Measurements from ENCODE around the gene FIGNL1.

Gene FIGNL1

DNA sequence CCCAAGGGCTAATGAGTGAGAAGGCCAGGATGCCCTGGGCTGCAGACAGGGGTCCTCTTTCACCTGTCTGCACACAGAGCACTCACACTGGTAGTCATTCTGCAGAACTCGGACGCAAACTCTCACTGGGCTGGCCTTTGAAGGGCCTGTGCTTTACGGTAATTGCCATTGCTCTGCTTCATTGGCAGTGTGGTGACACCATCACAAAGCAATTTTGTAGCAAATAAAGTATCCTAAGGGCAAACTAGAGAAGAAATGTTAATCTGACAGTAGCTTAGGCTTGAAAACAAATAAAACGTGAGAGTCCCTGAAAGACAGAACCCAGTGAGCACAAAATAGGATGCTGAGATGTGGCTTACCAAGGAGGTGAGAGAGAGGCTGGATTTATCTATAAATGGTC lies 30.6 kb upstream of the FIGNL1 start:
- TF ChIP-seq, protein P1, sequence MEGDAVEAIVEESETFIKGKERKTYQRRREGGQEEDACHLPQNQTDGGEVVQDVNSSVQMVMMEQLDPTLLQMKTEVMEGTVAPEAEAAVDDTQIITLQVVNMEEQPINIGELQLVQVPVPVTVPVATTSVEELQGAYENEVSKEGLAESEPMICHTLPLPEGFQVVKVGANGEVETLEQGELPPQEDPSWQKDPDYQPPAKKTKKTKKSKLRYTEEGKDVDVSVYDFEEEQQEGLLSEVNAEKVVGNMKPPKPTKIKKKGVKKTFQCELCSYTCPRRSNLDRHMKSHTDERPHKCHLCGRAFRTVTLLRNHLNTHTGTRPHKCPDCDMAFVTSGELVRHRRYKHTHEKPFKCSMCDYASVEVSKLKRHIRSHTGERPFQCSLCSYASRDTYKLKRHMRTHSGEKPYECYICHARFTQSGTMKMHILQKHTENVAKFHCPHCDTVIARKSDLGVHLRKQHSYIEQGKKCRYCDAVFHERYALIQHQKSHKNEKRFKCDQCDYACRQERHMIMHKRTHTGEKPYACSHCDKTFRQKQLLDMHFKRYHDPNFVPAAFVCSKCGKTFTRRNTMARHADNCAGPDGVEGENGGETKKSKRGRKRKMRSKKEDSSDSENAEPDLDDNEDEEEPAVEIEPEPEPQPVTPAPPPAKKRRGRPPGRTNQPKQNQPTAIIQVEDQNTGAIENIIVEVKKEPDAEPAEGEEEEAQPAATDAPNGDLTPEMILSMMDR (IDR thresholded peaks at IDR 0.05; ENCODE audit: extremely low read depth, insufficient read depth, missing control alignments) = no peak
- in situ Hi-C loops (cut with MboI; ENCODE audit: low pct_unique_long_range_greater_than_20kb, low sequenced_read_pairs, unreplicated experiment) = no loop called here
- no peak for DNase-seq (ENCODE audit: low spot score)

DNA sequence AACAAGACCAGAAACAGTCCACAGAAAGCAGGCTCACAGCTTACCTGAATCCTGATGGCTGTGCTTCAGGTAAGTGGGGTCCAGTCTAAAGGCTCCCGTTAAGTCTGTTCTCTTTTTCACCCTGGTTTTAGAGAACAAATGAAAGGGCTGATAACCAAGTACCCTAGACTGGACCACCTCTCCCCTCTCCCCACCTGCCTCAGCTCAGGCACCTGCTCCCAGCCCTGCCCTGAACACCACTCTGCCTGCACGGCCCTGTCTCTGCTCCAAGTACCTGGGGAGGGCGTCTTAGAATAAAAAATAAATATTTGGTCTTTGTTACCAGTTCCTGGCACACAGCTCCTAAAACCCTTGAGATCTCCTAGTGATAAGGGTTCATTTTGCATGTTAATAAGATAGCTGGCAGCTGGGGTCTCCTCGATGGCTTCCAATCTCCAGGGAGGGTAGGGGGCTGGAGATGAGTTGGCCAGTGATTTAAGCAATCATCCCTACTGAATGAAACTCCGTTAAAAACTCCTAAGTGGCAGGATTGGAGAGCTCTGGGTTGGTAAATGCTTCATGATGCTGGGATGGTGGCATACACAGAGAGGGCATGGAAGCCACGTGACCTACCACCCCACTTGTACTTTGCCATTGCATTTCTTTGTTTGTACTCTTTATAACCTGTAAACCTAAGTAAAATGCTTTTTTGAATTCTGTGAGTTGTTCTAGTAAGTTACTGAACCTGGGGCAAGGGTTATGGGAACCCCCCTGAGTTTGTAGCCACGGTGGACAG lies 29.8 kb upstream of the FIGNL1 start:
- TF ChIP-seq, protein P1 (IDR thresholded peaks at IDR 0.05; ENCODE audit: extremely low read depth, insufficient read depth, missing control alignments) = no peak
- in situ Hi-C loops (cut with MboI; ENCODE audit: low pct_unique_long_range_greater_than_20kb, low sequenced_read_pairs, unreplicated experiment) = no loop called here
- DNase-seq (ENCODE audit: low spot score) = no peak

DNA sequence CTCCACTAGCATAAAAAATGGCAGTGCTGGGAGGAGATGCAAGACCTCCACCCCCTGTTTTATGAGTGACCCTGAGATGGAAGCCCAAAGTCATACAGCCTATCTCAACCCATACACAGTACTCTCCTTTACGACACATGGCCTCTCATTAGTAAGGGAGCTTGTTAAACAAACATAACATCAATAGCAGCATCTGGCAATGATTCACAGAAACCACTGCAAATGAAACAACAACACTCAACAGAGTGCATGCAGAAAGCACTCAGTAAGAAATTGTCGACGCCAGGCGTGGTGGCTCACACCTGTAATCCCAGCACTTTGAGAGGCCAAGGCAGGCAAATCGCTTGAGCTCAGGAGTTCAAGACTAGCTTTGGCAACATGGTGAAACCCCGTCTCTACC lies 27.5 kb upstream of the FIGNL1 start:
- TF ChIP-seq, protein P1 (IDR thresholded peaks at IDR 0.05; ENCODE audit: extremely low read depth, insufficient read depth, missing control alignments) = no peak
- DNase-seq (ENCODE audit: low spot score) = no peak
- in situ Hi-C loops (cut with MboI; ENCODE audit: low pct_unique_long_range_greater_than_20kb, low sequenced_read_pairs, unreplicated experiment) = no loop called here

DNA sequence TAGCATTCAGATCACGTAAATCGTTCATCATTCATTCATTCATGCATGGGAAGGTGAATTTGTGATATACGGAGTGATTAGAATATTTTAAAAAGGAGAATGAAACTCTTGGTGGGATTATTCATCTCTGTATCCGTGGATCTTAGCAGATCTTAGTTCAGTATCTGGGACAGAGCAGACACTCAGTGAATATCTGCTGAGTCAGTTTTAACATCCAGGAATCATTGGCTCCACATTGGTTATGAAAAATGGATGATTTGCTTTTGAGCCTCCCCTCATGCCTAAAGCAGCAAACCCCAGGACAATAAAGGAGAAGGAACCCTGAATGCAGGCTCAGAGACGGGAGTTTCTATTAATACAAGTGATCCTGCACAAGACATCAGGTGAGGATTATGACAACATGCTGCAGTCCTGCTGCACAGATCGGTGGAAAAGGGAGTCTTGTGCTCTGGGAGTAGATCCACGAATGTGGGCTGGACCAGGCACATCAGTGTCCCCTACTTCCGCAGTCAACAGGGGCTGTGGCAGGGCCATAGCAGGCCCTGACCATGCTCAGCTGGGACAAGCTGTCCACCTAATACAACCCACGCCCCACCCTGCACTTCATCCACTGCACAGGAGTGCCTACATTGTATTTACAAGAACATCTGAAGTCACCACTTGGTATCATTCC lies 26.9 kb upstream of the FIGNL1 start:
- TF ChIP-seq, protein P1 (IDR thresholded peaks at IDR 0.05; ENCODE audit: extremely low read depth, insufficient read depth, missing control alignments) = no peak
- in situ Hi-C loops (cut with MboI; ENCODE audit: low pct_unique_long_range_greater_than_20kb, low sequenced_read_pairs, unreplicated experiment) = no loop called here
- no peak for DNase-seq (ENCODE audit: low spot score)

DNA sequence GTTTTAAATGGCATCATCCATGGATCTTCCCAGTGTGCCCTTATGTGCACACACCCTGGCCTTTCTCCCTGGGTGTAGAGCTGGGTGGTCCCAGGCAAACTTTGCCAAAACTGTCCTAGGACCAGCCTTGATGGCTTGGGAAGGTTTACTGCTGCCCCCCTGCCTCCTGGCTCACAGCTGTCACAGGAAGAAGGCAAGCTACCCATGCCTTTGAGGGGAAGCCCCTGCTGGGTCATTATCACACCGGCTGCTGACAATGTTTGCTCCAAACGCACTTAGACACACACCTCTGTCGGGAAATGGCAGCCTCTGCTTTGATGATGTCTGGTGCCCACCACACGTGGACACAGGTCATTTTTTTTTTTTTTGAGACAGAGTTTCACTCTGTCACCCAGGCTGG lies 25.2 kb upstream of the FIGNL1 start:
- DNase-seq (ENCODE audit: low spot score) = no peak
- TF ChIP-seq, protein P1 (IDR thresholded peaks at IDR 0.05; ENCODE audit: extremely low read depth, insufficient read depth, missing control alignments) = no peak
- in situ Hi-C loops (cut with MboI; ENCODE audit: low pct_unique_long_range_greater_than_20kb, low sequenced_read_pairs, unreplicated experiment) = no loop called here

DNA sequence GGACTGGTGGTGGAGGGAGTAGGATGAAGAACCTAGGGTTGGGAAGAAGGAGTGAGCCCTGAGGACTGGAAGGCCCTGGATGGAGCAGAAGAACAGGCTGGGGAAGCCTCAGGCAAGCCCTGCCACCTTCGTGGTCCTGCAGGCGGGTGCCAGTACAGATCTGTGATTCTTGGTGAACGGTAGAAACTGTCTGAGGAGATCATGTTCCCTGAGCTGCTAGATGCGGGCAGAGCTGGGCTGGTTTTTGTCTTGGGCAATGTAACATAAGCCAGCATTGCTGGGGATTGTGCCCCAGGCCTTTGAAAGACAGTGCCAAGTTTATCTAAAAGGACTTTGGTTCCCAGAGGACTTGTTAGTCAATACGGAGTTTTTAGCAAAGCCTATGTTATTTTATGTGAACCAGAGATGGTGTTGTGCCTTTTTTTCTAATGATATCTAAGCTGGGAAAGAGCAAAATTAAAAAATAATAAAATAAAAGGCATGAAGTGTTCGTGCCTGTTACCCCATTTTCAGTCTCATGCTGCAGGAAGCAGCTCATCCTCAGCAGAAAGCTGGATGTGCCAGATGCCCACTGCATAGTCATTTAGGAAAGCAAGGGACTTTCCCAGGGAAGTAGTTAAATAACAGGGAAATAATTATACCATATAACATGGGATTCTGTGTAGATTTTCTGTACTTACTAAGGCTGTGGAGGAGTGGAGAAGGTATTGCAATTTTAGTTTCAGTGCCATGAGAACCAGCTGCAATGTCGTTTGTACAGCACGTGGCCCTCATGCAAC lies 24.4 kb upstream of the FIGNL1 start:
- TF ChIP-seq, protein P1 (IDR thresholded peaks at IDR 0.05; ENCODE audit: extremely low read depth, insufficient read depth, missing control alignments) = no peak
- DNase-seq (ENCODE audit: low spot score) = no peak
- in situ Hi-C loops (cut with MboI; ENCODE audit: low pct_unique_long_range_greater_than_20kb, low sequenced_read_pairs, unreplicated experiment) = loop anchor here (25.0 kb wide), 2 partner anchors 213 to 688 kb away; no protein-coding TSS in a partner anchor
